ENCODE data around the gene CPXCR1.
"Not testable (repeated sequence)": the region's sequence is repeated elsewhere in the genome, so short reads cannot be mapped to it uniquely, and the experiment has no call there.

CPXCR1 gene

DNA sequence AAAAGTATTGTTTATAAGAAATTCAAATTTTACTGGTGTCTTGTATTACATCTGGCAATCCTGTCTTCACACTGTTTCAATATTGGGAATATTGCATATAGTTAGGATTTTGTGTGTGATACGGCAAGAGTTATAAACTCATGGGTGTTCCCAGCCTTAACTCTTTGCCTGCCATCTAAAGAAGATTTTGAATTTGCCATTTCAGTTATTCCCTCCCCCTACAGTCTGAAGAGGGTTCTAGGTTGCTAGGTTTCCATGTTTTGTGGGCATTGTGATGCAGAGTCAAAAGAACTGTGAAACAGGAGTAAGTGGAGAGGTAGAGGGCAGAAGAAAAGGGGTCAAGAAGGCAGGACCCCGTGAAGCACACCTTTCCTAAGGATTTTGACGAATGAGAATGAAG lies at the start of gene CPXCR1:
CPXCR1 (plus strand) TSS at position 301 of the 400 bp plus-strand sequence. CDS start 6,190 bp downstream, outside the sequence.
- 0 out of 2 replicates have a peak within 1 kb of the TSS, but pooled peaks have one; percentile 27 for H3K4me2 ChIP-seq (ENCODE audit: insufficient read depth, low read length)
- TF ChIP-seq EZH2 (IDR thresholded peaks at IDR 0.05; ENCODE audit: borderline replicate concordance, low read depth, low read length, severe bottlenecking): no peak
- TF ChIP-seq, protein P1, sequence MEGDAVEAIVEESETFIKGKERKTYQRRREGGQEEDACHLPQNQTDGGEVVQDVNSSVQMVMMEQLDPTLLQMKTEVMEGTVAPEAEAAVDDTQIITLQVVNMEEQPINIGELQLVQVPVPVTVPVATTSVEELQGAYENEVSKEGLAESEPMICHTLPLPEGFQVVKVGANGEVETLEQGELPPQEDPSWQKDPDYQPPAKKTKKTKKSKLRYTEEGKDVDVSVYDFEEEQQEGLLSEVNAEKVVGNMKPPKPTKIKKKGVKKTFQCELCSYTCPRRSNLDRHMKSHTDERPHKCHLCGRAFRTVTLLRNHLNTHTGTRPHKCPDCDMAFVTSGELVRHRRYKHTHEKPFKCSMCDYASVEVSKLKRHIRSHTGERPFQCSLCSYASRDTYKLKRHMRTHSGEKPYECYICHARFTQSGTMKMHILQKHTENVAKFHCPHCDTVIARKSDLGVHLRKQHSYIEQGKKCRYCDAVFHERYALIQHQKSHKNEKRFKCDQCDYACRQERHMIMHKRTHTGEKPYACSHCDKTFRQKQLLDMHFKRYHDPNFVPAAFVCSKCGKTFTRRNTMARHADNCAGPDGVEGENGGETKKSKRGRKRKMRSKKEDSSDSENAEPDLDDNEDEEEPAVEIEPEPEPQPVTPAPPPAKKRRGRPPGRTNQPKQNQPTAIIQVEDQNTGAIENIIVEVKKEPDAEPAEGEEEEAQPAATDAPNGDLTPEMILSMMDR (IDR thresholded peaks at IDR 0.05; ENCODE audit: borderline replicate concordance, extremely low read depth, low read length, poor library complexity, severe bottlenecking): no peak
- H3K9ac ChIP-seq (ENCODE audit: low read depth, low read length): no peak within 1 kb of the TSS
- no peaks in the 10 kb centered on the region for H4K20me1 ChIP-seq (ENCODE audit: insufficient read depth, low read length)
- no peaks in the 10 kb centered on the region for H3K27me3 ChIP-seq (ENCODE audit: insufficient read depth, low read length, poor library complexity)
- no peak within 1 kb of the TSS for H2AFZ ChIP-seq (ENCODE audit: low read depth, low read length)
- H3K4me3 ChIP-seq (ENCODE audit: low read depth in 1 of 2, low read length in 2 of 2): no peak within 1 kb of the TSS
- no peaks in the 10 kb centered on the region for H3K9me3 ChIP-seq (ENCODE audit: insufficient read depth, low read length, severe bottlenecking)
- DNase-seq (no peak), ATAC-seq (ENCODE audit: insufficient read depth, low read depth) (no peak)
- H3K36me3 ChIP-seq (ENCODE audit: insufficient read depth, low read length): no peaks in the 10 kb centered on the region
- H3K79me2 ChIP-seq (ENCODE audit: insufficient read depth, low read length): no peaks in the 10 kb centered on the region
- no peaks in the 10 kb centered on the region for H3K4me1 ChIP-seq (ENCODE audit: insufficient read depth, low read length)
- H3K27ac ChIP-seq (ENCODE audit: low read length): no peak within 1 kb of the TSS

DNA sequence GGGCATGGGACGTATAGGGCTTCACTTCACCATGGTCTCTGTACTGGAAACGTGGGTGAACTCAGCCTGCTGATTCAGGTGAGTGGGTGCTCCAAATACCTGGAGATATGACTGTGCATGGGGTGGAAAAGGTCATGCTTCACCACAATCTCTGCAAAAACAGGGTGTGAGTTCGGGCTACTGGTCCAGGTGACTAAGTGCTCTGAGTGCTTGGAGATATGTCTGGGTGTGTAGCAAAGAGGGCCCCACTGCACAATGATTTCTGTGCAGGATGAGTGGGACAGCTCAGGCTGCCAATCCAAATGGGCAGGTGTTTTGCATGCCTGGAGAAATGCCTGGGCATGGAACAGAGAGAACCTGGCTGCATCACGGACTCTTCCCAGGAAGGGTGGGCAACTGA lies 11.2 kb upstream of the CPXCR1 start:
- no peak for ATAC-seq (ENCODE audit: insufficient read depth, low read depth)
- H3K9ac ChIP-seq (ENCODE audit: low read depth, low read length): no peak overlapping the region
- H3K9me3 ChIP-seq (ENCODE audit: insufficient read depth, low read length, severe bottlenecking): no peaks in the 10 kb centered on the region
- DNase-seq: no peak
- no peak overlapping the region for H3K4me3 ChIP-seq (ENCODE audit: low read depth in 1 of 2, low read length in 2 of 2)
- H3K4me1 ChIP-seq (ENCODE audit: insufficient read depth, low read length): no peaks in the 10 kb centered on the region
- no peaks in the 10 kb centered on the region for H3K27me3 ChIP-seq (ENCODE audit: insufficient read depth, low read length, poor library complexity)
- TF ChIP-seq, protein P1 (IDR thresholded peaks at IDR 0.05; ENCODE audit: borderline replicate concordance, extremely low read depth, low read length, poor library complexity, severe bottlenecking): no peak
- TF ChIP-seq EZH2 (IDR thresholded peaks at IDR 0.05; ENCODE audit: borderline replicate concordance, low read depth, low read length, severe bottlenecking): no peak
- no peak overlapping the region for H3K27ac ChIP-seq (ENCODE audit: low read length)
- H3K36me3 ChIP-seq (ENCODE audit: insufficient read depth, low read length): no peaks in the 10 kb centered on the region
- no peak overlapping the region for H3K4me2 ChIP-seq (ENCODE audit: insufficient read depth, low read length)
- H3K79me2 ChIP-seq (ENCODE audit: insufficient read depth, low read length): no peaks in the 10 kb centered on the region
- H2AFZ ChIP-seq (ENCODE audit: low read depth, low read length): no peak overlapping the region
- H4K20me1 ChIP-seq (ENCODE audit: insufficient read depth, low read length): no peaks in the 10 kb centered on the region

DNA sequence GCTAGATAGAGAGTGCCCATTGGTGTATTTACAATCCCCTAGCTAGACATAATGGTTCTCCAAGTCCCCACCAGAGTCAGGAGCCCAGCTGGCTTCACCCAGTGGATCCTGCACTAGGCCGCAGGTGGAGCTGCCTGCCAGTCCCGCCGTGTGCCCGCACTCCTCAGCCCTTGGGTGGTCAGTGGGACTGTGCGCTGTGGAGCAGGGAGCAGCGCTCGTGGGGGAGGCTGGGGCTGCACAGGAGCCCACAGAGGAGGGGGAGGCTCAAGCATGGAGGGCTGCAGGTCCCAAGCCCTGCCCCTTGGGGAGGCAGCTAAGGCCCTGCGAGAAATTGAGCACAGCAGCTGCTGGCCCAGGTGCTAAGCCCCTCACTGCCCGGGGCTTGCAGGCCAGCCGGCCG lies 810 bp upstream of the CPXCR1 start:
- not testable (repeated sequence) for H3K27ac ChIP-seq (ENCODE audit: low read length); H4K20me1 ChIP-seq (ENCODE audit: insufficient read depth, low read length); H2AFZ ChIP-seq (ENCODE audit: low read depth, low read length); H3K9ac ChIP-seq (ENCODE audit: low read depth, low read length); H3K79me2 ChIP-seq (ENCODE audit: insufficient read depth, low read length); H3K4me2 ChIP-seq (ENCODE audit: insufficient read depth, low read length); H3K4me1 ChIP-seq (ENCODE audit: insufficient read depth, low read length); H3K27me3 ChIP-seq (ENCODE audit: insufficient read depth, low read length, poor library complexity); H3K9me3 ChIP-seq (ENCODE audit: insufficient read depth, low read length, severe bottlenecking); H3K36me3 ChIP-seq (ENCODE audit: insufficient read depth, low read length); DNase-seq; H3K4me3 ChIP-seq (ENCODE audit: low read depth in 1 of 2, low read length in 2 of 2); ATAC-seq (ENCODE audit: insufficient read depth, low read depth)

DNA sequence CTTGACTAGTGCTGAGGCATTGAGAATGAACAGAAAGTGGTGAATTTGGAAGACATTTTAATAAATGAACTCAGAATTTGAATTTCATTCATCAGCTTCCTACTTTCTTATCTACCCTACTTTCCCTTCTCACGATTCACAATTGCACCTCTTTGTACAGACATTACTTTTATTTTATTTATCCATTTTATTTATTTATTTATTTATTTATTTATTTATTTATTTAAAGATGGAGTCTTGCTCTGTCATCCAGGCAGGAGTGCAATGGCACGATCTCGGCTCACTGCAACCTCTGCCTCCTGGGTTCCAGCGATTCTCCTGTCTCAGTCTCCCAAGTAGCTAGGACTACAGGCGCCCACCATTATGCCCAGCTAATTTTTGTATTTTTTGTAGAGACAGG lies 5.3 kb downstream of the CPXCR1 start:
- H3K4me1 ChIP-seq (ENCODE audit: insufficient read depth, low read length); H3K27ac ChIP-seq (ENCODE audit: low read length); DNase-seq; H3K27me3 ChIP-seq (ENCODE audit: insufficient read depth, low read length, poor library complexity); H3K9me3 ChIP-seq (ENCODE audit: insufficient read depth, low read length, severe bottlenecking); H3K36me3 ChIP-seq (ENCODE audit: insufficient read depth, low read length); H3K79me2 ChIP-seq (ENCODE audit: insufficient read depth, low read length); H3K4me2 ChIP-seq (ENCODE audit: insufficient read depth, low read length); H3K9ac ChIP-seq (ENCODE audit: low read depth, low read length); H2AFZ ChIP-seq (ENCODE audit: low read depth, low read length); H3K4me3 ChIP-seq (ENCODE audit: low read depth in 1 of 2, low read length in 2 of 2); H4K20me1 ChIP-seq (ENCODE audit: insufficient read depth, low read length); ATAC-seq (ENCODE audit: insufficient read depth, low read depth): not testable (repeated sequence)

Measured in DND-41 (cell line).